ENCODE results near the gene CXorf65. TPM values are rescaled to one million over a fixed set of nuclear protein-coding genes. Genes with fewer than 3 reads are reported as not detected.
A peak's percentile ranks its signal among the peaks of the same experiment; 100 is the strongest.

CXorf65 gene
- total RNA-seq, 1 donor from 2014 or later = not detected

- peaks cover 7% of the 10 kb centered on the region for H3K4me1 Mint-ChIP-seq (ENCODE audit: low read depth)
- H3K4me3 Mint-ChIP-seq (ENCODE audit: low read depth) = peak overlapping the region; percentile 96
- DNase-seq (ENCODE audit: low spot score, unreplicated experiment) = no peak
- H3K9me3 Mint-ChIP-seq (ENCODE audit: low read depth) = peaks cover 22% of the 10 kb centered on the region
- no peaks in the 10 kb centered on the region for H3K27me3 Mint-ChIP-seq
- TF ChIP-seq CTCF (IDR thresholded peaks at IDR 0.05; ENCODE audit: unreplicated experiment) = no peak
- H3K36me3 Mint-ChIP-seq (ENCODE audit: insufficient read depth) = peaks cover under 1% of the 10 kb centered on the region
- peak overlapping the region; percentile 95 for H3K27ac Mint-ChIP-seq
These were observed 38.9 kb downstream of the CXorf65 start for GRCh38 chrX:71067712-71068043.

GRCh38 chrX:71067089-71067488 is 39.5 kb downstream of the CXorf65 start:
- Mint-ChIP-seq H3K27me3 (no peaks in the 10 kb centered on the region), H3K4me1 (ENCODE audit: low read depth) (peaks cover 7% of the 10 kb centered on the region), H3K36me3 (ENCODE audit: insufficient read depth) (peaks cover 2% of the 10 kb centered on the region), H3K9me3 (ENCODE audit: low read depth) (peaks cover 22% of the 10 kb centered on the region), H3K4me3 (ENCODE audit: low read depth) (peak overlapping the region; percentile 96), H3K27ac (no peak overlapping the region)
- no peak for DNase-seq (ENCODE audit: low spot score, unreplicated experiment)
- no peak for TF ChIP-seq CTCF (IDR thresholded peaks at IDR 0.05; ENCODE audit: unreplicated experiment)

- no peak overlapping the region for H3K27ac Mint-ChIP-seq
- H3K9me3 Mint-ChIP-seq (ENCODE audit: low read depth) = peaks cover 15% of the 10 kb centered on the region
- no peak for TF ChIP-seq CTCF (IDR thresholded peaks at IDR 0.05; ENCODE audit: unreplicated experiment)
- H3K36me3 Mint-ChIP-seq (ENCODE audit: insufficient read depth) = peaks cover 14% of the 10 kb centered on the region
- no peak for DNase-seq (ENCODE audit: low spot score, unreplicated experiment)
- no peak overlapping the region for H3K4me3 Mint-ChIP-seq (ENCODE audit: low read depth)
- no peaks in the 10 kb centered on the region for H3K27me3 Mint-ChIP-seq
- H3K4me1 Mint-ChIP-seq (ENCODE audit: low read depth) = no peaks in the 10 kb centered on the region
These were observed 46.4 kb downstream of the CXorf65 start for GRCh38 chrX:71060127-71060526.

GRCh38 chrX:71057848-71058530 is 48.6 kb downstream of the CXorf65 start:
- peaks cover 14% of the 10 kb centered on the region for H3K36me3 Mint-ChIP-seq (ENCODE audit: insufficient read depth)
- no peak overlapping the region for H3K27ac Mint-ChIP-seq
- no peak for TF ChIP-seq CTCF (IDR thresholded peaks at IDR 0.05; ENCODE audit: unreplicated experiment)
- H3K4me3 Mint-ChIP-seq (ENCODE audit: low read depth) = no peak overlapping the region
- DNase-seq (ENCODE audit: low spot score, unreplicated experiment) = no peak
- H3K9me3 Mint-ChIP-seq (ENCODE audit: low read depth) = peaks cover 10% of the 10 kb centered on the region
- H3K4me1 Mint-ChIP-seq (ENCODE audit: low read depth) = no peaks in the 10 kb centered on the region
- H3K27me3 Mint-ChIP-seq = no peaks in the 10 kb centered on the region

GRCh38 chrX:71056867-71057266 is 49.7 kb downstream of the CXorf65 start:
- Mint-ChIP-seq H3K36me3 (ENCODE audit: insufficient read depth) (peaks cover 12% of the 10 kb centered on the region), H3K27me3 (no peaks in the 10 kb centered on the region), H3K9me3 (ENCODE audit: low read depth) (peaks cover 7% of the 10 kb centered on the region)

More at GRCh38 chrX:71056867-71057266, 49.7 kb downstream of the CXorf65 start:
- DNase-seq (ENCODE audit: low spot score, unreplicated experiment) = no peak
- Mint-ChIP-seq H3K27ac (no peak overlapping the region), H3K4me3 (ENCODE audit: low read depth) (no peak overlapping the region), H3K4me1 (ENCODE audit: low read depth) (no peaks in the 10 kb centered on the region)
- TF ChIP-seq CTCF (IDR thresholded peaks at IDR 0.05; ENCODE audit: unreplicated experiment) = no peak

Other genes starting within 250 kb of the CXorf65 start
- gene TEX11, start 198.0 kb downstream of the CXorf65 start, total RNA-seq = 6.5 and 7.2 TPM in 2 replicates
- gene SLC7A3, start 175.6 kb downstream of the CXorf65 start, total RNA-seq = 14.1 and 14.4 TPM in 2 replicates
- 68.9 and 77.0 TPM in 2 replicates for gene SNX12, start 38.4 kb downstream of the CXorf65 start, total RNA-seq
- gene FOXO4, start 10.9 kb downstream of the CXorf65 start, total RNA-seq = 35.1 and 41.0 TPM in 2 replicates
- gene IL2RG, start 4.8 kb upstream of the CXorf65 start, total RNA-seq = 0.16 and 0.41 TPM in 2 replicates
- gene MED12, start 11.9 kb upstream of the CXorf65 start, total RNA-seq = 106 and 123 TPM in 2 replicates
- 5.9 and 7.8 TPM in 2 replicates for gene NLGN3, start 38.1 kb upstream of the CXorf65 start, total RNA-seq
- 22.2 and 23.6 TPM in 2 replicates for gene GJB1, start 116.5 kb upstream of the CXorf65 start, total RNA-seq
- gene ZMYM3, start 147.4 kb upstream of the CXorf65 start, total RNA-seq = 88.9 and 92.4 TPM in 2 replicates
- 754 and 795 TPM in 2 replicates for gene NONO, start 176.9 kb upstream of the CXorf65 start, total RNA-seq
- gene ITGB1BP2, start 195.0 kb upstream of the CXorf65 start, total RNA-seq = 5.8 and 6.6 TPM in 2 replicates

All from progenitor cell of endocrine pancreas (in vitro differentiated cells).